HPDE6-E6E7 (cell line): ENCODE results near the gene CATSPERE.
"Not testable (repeated sequence)": the region's sequence is repeated elsewhere in the genome, so short reads cannot be mapped to it uniquely, and the experiment has no call there.

Source experiments
- DNase-seq: peaks from one replicate; pipeline ENCODE4 v3.0.0; 2011; ENCODE audit warnings: missing footprints; ENCODE audit errors: extremely low spot score

Gene CATSPERE

DNA sequence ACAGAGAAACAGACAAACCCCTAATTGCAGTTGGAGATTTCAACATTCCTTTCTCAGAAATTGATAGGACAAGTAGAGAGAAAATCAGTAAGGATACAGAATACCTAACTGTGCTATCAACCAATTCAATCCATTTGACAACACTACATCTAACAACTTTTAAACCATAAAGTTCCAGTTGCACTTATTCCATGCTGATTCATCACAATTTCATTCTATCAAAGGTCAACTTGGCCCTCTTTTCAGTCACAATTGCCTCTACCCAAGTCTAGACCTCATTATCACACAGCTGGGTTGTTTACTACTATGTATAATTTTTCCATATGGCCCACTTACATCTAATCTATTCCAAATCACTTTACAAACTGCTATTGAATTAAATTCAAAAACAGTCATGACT lies 172.1 kb downstream of the CATSPERE start:
- DNase-seq = no peak

- no peak for DNase-seq
Observed at GRCh38 chr1:244634546-244634945, 173.5 kb downstream of the CATSPERE start.

- DNase-seq = no peak
Observed at GRCh38 chr1:244636488-244637259, 175.6 kb downstream of the CATSPERE start.

- no peak for DNase-seq
Observed at GRCh38 chr1:244639561-244639960, 178.5 kb downstream of the CATSPERE start.

DNA sequence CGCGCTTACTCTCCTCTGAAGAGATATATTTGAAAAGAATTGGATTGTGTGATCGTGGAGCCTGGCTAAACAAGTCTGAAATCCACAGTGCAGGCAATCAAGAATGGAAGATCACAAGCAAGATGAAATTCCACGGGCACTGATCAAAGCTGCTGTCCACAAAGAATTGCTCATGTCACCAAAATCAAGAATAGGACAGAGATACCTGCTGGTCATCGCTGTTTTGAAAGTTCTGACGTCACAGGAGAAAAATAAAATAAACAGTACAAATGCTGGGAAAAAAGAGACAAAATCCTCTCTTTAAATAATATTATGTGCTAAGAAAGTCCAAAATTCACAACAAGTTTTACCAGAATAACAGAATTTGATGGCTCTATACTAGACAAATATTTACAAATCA lies 179.8 kb downstream of the CATSPERE start:
- no peak for DNase-seq

DNA sequence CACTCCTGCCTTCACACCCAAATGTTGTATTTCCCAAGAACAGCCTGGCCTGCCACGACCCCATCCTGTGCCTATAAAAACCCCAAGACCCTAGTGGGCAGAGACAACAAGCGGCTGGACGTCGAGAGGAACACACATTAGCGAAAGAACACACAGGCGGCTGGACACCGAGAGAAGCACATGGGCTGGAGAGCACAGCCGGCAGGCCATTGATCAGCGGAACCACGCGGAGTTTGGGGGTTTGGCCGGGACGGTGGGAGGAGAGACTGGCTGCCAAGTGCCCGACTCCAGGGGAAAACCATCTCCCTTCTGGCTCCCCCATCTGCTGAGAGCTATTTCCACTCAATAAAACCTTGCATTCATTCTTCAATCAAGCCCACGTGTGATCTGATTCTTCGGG lies 181.5 kb downstream of the CATSPERE start:
- no peak for DNase-seq

DNA sequence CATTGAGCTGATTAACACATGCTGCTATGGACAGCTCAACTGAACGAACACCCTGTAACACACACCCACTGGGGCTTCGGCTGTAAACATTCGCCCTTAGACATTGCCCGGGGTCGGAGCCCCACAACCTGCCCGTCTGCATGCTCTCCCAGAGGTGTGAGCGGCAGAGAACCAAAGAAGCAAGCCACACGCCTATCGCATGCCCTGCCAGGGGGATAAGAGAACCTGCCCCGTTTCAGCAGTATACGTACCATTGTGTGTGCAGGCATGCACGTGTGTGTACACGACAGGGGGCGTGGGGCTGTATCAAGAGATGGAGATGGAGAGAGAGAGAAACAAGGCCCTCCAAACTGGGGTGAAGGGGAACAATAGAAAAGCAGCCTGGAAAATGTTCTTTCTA lies 181.9 kb downstream of the CATSPERE start:
- DNase-seq = no peak

DNA sequence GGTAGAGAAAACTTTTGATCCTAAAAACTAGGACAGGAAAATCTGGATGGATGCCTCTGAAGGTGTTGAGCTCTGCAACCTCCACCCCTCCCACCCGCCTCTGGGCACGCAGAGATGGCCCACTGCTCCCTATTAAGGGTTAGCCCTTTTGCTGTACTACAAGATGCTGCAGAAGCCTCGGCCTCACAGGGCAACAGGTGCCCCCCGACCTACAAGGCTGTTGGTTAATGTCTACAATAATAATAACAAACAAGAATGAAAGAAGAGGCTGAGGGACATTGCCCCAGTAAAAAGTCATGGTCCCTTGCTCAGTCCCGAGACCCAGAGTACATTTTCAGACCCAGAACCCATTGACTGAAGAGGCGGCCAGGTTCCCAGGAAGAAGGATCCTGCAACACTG lies 184.3 kb downstream of the CATSPERE start:
- DNase-seq = no peak

GRCh38 chr1:244645890-244646289 lies 184.8 kb downstream of the CATSPERE start:
- DNase-seq = no peak

DNA sequence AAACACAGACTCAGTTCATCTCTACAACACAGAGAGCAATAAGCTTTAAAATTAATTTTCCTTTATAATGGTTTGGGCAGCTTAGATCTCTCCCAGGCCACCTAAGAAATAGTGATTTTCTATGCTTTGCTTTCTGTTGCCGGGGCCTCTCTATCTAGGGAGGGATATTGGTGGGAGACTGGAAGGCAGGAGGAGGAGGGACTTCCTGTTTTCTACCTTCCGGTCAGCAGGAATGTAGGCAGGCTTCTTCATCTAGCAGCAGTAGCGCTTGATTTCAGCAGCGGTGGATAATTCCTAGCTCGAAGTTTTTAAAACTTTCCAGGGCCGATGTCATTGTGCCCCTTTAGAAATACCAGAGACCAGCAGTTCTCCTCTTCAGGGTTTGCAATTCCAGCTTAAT lies 186.7 kb downstream of the CATSPERE start:
- DNase-seq = no peak

GRCh38 chr1:244651956-244652622 lies 191.0 kb downstream of the CATSPERE start:
- no peak for DNase-seq

GRCh38 chr1:244652623-244653438 lies 191.8 kb downstream of the CATSPERE start, which contains the start of gene DESI2:
Gene DESI2, plus strand, starts transcription at chr1:244653126. Its CDS starts 188 bp downstream, at chr1:244653314.
- DNase-seq = peak; percentile 99

- no peak for DNase-seq
Observed at GRCh38 chr1:244653439-244654107, 192.5 kb downstream of the CATSPERE start.

- no peak for DNase-seq
Observed at GRCh38 chr1:244654108-244655038, 193.3 kb downstream of the CATSPERE start.

DNA sequence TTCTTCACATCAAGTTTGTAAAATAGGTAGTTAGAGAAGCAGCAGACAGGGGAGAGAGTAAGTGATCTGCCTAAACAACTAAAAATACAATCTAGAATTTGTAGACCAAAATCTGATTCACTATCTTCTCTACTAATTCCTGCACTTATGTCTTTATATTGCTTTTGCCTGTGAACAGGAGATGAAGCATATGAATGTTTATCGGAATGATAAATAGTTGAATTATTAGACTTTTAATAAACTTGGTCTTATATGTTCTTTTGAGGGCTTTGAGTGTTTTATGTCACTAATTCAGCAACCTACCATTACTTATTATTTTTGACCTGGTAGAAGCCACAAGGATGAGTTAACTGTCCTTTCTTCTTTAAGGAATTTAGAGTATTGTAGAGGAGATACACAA lies 194.1 kb downstream of the CATSPERE start:
- DNase-seq = no peak

- no peak for DNase-seq
Observed at GRCh38 chr1:244657421-244657820, 196.3 kb downstream of the CATSPERE start.

- DNase-seq = no peak
Observed at GRCh38 chr1:244659694-244660093, 198.6 kb downstream of the CATSPERE start.

- DNase-seq = no peak
Observed at GRCh38 chr1:244660595-244660994, 199.5 kb downstream of the CATSPERE start.

GRCh38 chr1:244661569-244662312 lies 200.7 kb downstream of the CATSPERE start:
- DNase-seq = not testable (repeated sequence)

GRCh38 chr1:244662599-244662998 lies 201.5 kb downstream of the CATSPERE start:
- DNase-seq = no peak
